Metanephros (tissue), 2 donors: ENCODE measurements around the gene ELF3. TPM values are rescaled to one million over a fixed set of nuclear protein-coding genes. Genes with fewer than 3 reads are reported as not detected.

Source experiments
- small RNA-seq: library from RNA; depleted of rRNA; stranded (forward); fragments of <200 nt; gene quantifications from one replicate; pipeline ENCODE3, GENCODE V24; 2014; ENCODE audit warnings: low replicate concordance
- total RNA-seq: library from RNA; depleted of rRNA; stranded (reverse); fragments of >200 nt; gene quantifications from one replicate; pipeline ENCODE4 v1.2.3, GENCODE V29; 2014

ELF3 gene
- 106 TPM for total RNA-seq

GRCh38 chr1:202010180-202011015, at the start of gene ELF3:
Gene ELF3, plus strand, starts transcription at chr1:202010587. Its CDS starts 550 bp downstream, at chr1:202011137.

DNA sequence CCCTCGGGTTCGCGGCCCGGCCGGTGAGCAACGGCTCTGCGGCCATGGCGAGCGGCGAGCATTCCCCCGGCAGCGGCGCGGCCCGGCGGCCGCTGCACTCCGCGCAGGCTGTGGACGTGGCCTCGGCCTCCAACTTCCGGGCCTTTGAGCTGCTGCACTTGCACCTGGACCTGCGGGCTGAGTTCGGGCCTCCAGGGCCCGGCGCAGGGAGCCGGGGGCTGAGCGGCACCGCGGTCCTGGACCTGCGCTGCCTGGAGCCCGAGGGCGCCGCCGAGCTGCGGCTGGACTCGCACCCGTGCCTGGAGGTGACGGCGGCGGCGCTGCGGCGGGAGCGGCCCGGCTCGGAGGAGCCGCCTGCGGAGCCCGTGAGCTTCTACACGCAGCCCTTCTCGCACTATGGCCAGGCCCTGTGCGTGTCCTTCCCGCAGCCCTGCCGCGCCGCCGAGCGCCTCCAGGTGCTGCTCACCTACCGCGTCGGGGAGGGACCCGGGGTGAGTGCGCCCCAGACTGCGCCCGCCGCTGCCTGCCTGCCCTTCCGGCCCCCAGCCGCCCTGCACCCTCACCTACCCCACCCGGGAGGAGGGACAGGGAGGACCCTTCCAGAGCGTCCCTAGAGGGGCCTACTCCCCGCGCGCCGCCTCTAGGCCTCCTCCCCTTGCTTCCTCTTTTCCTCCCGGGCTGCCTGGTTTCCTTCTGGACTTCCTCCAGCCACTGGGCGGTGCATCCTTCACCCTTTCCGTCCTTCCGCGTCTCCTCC, 27.6 kb upstream of the ELF3 start, which contains the start of gene RNPEP:
Gene RNPEP (plus strand): TSS at position 26 of the 757 bp plus-strand sequence. CDS start 19 bp downstream, at position 45.

Small RNAs within 50 kb of the gene (small RNA-seq; reads per million reads assigned to genes)
- gene AL691482.1 (not detected), gene AL691482.2 (not detected), gene MIR6740 (not detected), gene RF00156 (not detected)

Other genes with a start within 250 kb of the ELF3 start
- 36.4 TPM for gene IPO9, start 181.4 kb upstream of the ELF3 start, total RNA-seq
- gene SHISA4, start 121.7 kb upstream of the ELF3 start, total RNA-seq, result 28.4 TPM
- gene LMOD1, start 64.0 kb upstream of the ELF3 start, total RNA-seq, result 12.6 TPM
- gene TIMM17A, start 55.1 kb upstream of the ELF3 start, total RNA-seq, result 28.7 TPM
- gene RNPEP, start 27.9 kb upstream of the ELF3 start, total RNA-seq, result 42.1 TPM
- gene GPR37L1, start 112.3 kb downstream of the ELF3 start, total RNA-seq, result 0.06 TPM
- gene ARL8A, start 134.2 kb downstream of the ELF3 start, total RNA-seq, result 19.0 TPM
- 3.0 TPM for gene PTPN7, start 150.0 kb downstream of the ELF3 start, total RNA-seq
- 1.6 TPM for gene LGR6, start 183.2 kb downstream of the ELF3 start, total RNA-seq